ENCODE data around the gene RALGPS1.

Gene RALGPS1

DNA sequence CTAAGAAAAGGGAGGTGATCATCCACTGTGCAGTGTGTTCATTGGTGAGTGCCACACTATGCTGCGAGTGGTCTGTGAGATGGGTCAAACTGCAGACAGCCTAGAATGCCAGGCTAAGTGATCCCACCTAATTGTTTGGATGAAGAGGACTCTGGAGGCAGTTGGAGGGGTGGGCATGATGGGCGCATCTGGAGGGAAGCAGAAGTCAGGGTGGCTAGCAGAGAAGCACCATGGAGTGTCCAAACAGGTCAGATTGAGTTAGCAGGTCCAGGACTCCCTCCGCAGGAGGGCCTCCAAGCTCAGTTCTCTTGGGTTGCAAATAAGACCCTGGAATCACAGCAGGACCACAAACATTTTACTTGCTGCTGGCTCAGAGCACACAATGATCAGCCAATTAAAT, 227.7 kb downstream of the RALGPS1 start:
- ChIA-PET POLR2A (no interaction called here), CTCF (no interaction called here)
- H3K9me3 ChIP-seq (ENCODE audit: control insufficient read depth, insufficient read depth, low read depth, low read length) = no peaks in the 10 kb centered on the region
- H3K4me3 ChIP-seq (ENCODE audit: low read depth, low read length) = no peak overlapping the region
- H3K27ac ChIP-seq (ENCODE audit: extremely low read depth, low read depth, low read length) = no peak overlapping the region
- H3K36me3 ChIP-seq (ENCODE audit: control insufficient read depth in 2 of 2, insufficient read depth in 1 of 2, low read length in 2 of 2) = no peaks in the 10 kb centered on the region
- no peaks in the 10 kb centered on the region for H3K4me1 ChIP-seq (ENCODE audit: control insufficient read depth, insufficient read depth, low read length)
- TF ChIP-seq ZNF404 (tag by site-specific recombination; IDR thresholded peaks at IDR 0.05) (no peak), ZNF37A (tag by site-specific recombination; IDR thresholded peaks at IDR 0.05) (no peak), ZFP69B (tag by site-specific recombination; IDR thresholded peaks at IDR 0.05) (no peak), REST (tag by site-specific recombination; IDR thresholded peaks at IDR 0.05) (no peak), ZNF548 (tag by site-specific recombination; IDR thresholded peaks at IDR 0.05) (no peak), ZNF521 (tag by site-specific recombination; IDR thresholded peaks at IDR 0.05) (no peak), ZNF707 (tag by site-specific recombination; IDR thresholded peaks at IDR 0.05) (no peak), ZNF518A (tag by site-specific recombination; conservative IDR thresholded peaks at IDR 0.05; ENCODE audit: low read depth) (no peak), ZNF132 (tag by site-specific recombination; IDR thresholded peaks at IDR 0.05; ENCODE audit: borderline replicate concordance) (no peak), ZNF335 (tag by site-specific recombination; conservative IDR thresholded peaks at IDR 0.05) (no peak), YY1 (tag by site-specific recombination; IDR thresholded peaks at IDR 0.05) (no peak), ATF2 (tag by site-specific recombination; IDR thresholded peaks at IDR 0.05; ENCODE audit: low read depth) (no peak), ZFP3 (tag by site-specific recombination; IDR thresholded peaks at IDR 0.05; ENCODE audit: low read depth) (no peak), ZNF544 (tag by site-specific recombination; IDR thresholded peaks at IDR 0.05) (no peak), HOXC10 (CRISPR knock-in tag; IDR thresholded peaks at IDR 0.05) (no peak), ZBTB8A (tag by site-specific recombination; IDR thresholded peaks at IDR 0.05) (no peak)

- no peak for TF ChIP-seq ELK4 (IDR thresholded peaks at IDR 0.05; ENCODE audit: borderline replicate concordance, low read depth, low read length)
- H3K27ac ChIP-seq (ENCODE audit: extremely low read depth, low read depth, low read length) = no peak overlapping the region
- H3K4me3 ChIP-seq (ENCODE audit: low read depth, low read length) = no peak overlapping the region
- ChIA-PET CTCF (interaction anchor here (0.9 kb wide), 1 partner anchor 203 kb away, joined by 3 read pairs; no protein-coding TSS in a partner anchor), POLR2A (no interaction called here)
- no peaks in the 10 kb centered on the region for H3K9me3 ChIP-seq (ENCODE audit: control insufficient read depth, insufficient read depth, low read depth, low read length)
- H3K36me3 ChIP-seq (ENCODE audit: control insufficient read depth in 2 of 2, insufficient read depth in 1 of 2, low read length in 2 of 2) = no peaks in the 10 kb centered on the region
- no peaks in the 10 kb centered on the region for H3K4me1 ChIP-seq (ENCODE audit: control insufficient read depth, insufficient read depth, low read length)
Observed at GRCh38 chr9:127142931-127143464, 228.4 kb downstream of the RALGPS1 start.
